HG02938 (cell line): ENCODE data around the gene NIBAN1.
A peak's percentile ranks its signal among the peaks of the same experiment; 100 is the strongest.
"Not testable (repeated sequence)": the region's sequence is repeated elsewhere in the genome, so short reads cannot be mapped to it uniquely, and the experiment has no call there.

ENCODE experiments used
- ATAC-seq: cut with Tn5 transposase; IDR thresholded peaks from one replicate; pipeline ENCODE4 v1.9.1; 2021; ENCODE audit warnings: mild to moderate bottlenecking, moderate library complexity; ENCODE audit not compliant: unreplicated experiment

NIBAN1 gene

GRCh38 chr1:184973272-184974055 lies 844 bp downstream of the NIBAN1 start:
- ATAC-seq: peak; percentile 44

- no peak for ATAC-seq
Measured at GRCh38 chr1:184972315-184973055, 1.8 kb downstream of the NIBAN1 start.

DNA sequence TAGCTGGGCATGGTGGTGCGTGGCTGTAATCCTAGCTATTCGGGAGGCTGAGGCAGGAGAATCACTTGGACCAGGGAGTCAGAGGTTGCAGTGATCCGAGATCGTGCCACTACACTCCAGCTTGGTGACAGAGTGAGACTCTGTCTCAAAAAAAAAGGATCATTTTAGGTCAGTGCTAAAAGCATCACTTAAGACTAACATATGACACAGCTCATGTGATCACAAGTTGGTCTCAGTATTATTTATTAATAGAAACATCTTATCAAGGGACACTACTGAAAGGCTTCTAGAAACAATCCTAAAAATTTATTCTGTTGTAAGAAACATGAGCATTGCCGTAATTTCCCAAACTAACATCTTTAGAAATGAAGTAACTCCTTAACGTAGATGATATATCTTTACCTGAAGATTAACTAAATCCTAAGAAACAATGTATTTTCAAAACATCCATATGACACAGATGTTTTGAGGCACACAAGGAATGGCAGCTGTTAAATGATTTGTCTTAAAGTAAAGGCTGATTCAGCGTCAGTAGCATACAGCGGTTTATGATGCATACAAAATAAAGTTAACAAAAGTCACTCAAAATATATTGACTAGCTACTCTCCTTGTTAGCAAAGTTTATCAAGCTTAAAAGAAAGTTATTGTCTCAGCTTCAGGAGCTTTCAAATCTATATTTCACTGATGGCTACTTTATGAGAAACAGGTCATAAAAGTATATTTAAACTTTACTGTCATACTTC lies 2.6 kb downstream of the NIBAN1 start:
- no peak for ATAC-seq

GRCh38 chr1:184970691-184971161 lies 3.6 kb downstream of the NIBAN1 start:
- ATAC-seq: no peak

- no peak for ATAC-seq
Measured at GRCh38 chr1:184966989-184967388, 7.3 kb downstream of the NIBAN1 start.

DNA sequence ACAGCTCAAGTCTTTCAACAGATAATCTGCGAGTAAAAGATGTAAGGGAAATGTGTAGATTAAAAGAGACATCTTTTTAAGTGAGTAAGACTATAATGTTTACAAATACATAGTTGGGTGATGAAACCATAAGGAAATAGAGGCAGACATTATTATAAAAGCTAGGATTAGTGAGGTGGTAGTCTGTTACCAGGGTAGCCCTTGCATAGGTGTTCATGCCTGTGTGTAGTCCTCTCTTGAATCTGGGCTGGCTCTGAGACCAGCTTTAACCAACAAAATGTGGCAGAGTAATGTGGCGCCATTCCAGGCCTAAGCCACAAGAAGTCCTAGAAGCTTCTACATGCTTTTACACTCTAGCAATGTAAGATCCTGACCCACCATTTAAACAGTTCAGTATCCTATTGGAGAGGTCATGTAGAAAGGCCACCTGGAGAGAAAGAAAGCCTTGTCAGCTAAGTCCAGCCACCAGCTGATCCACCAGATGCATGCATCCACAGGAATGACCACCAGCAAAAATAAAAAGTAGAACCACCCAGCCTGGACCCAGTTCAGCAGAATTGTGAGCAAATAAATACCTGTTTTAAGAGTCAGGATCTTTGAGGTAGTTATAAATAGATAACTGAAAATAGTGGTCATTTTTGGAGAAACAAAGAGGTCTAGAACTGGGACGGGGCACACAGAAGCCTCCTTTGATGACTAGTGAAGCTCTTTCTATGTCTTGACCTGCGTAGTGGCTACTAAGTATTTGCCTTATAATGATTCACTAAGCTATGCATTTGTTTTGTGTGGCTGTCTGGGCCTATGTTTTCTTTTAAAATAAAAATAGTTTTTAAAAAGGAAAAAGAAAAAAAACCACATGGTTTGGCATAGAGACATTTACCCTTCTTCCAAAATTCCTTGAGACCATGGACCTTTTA lies 8.1 kb downstream of the NIBAN1 start:
- no peak for ATAC-seq

DNA sequence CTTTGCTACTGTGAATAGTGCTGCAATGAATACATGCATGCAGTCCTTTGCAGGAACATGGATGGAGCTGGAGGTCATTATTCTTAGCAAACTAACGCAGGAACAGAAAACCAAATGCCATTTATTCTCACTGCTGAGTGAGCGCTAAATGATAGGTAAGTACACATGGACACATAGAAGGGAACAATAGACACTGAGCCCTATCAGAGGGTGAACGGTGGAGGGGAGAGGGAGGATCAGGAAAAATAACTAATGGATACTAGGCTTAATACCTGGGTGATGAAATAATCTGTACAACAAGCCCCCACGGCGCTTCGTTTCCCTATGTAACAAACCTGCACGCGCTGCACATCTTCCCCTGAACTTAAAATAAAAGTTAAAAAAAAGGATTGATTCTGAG lies 8.9 kb downstream of the NIBAN1 start:
- ATAC-seq: no peak

DNA sequence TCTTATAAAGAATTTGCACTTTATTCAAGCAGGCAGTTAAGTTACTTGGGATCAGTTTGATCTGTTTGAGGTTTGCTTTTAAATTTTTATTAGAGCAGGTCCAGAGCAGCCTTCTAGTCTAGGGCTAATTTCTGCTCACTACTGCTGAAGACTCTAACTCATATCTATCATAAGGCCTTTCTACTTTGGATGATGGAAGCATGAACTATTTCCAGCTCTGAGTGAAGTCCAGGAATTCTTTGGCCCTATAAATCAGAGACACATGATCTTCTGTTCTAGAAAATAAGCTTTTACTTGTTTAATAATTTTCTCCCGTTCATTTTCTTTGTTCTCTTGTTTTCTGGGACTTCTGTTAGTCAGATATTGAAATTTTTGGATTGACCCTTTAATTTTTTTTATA lies 14.7 kb downstream of the NIBAN1 start:
- ATAC-seq: no peak

DNA sequence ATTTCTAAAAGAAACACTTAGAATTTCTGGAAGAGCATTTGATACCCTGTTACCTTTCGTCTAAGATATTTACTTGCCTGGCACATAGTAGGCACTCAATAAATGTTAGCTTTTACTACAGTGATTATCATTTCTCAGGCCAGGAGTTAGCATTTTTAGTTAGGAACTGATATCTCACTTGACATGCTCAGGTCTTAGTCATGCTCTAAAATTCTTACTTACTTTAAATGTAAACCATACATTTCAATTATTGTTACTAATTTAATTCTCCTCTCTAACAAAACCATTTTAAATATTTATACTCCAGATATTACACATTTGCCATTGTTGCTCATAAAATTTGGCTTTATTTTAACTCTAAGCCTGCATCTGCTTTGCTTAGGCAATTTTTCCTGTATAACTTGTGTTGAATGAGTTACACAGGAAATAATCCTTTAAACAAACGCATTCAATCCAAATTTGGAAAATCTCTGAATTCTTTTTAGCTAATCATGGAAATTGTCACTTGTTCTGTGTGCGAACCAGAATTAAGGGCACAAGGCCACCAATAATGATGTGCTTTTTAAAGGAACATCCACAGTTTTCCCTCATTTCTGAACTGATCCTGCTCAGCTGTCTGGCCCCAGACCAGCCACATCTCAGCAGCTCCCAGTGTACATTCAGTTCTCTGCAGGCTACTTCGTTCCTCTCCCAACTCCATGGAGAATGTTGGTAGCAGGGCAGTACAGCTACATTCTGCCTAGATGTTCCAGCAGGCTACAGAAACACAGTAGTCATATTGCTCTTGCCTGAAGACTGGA lies 15.6 kb downstream of the NIBAN1 start:
- no peak for ATAC-seq

DNA sequence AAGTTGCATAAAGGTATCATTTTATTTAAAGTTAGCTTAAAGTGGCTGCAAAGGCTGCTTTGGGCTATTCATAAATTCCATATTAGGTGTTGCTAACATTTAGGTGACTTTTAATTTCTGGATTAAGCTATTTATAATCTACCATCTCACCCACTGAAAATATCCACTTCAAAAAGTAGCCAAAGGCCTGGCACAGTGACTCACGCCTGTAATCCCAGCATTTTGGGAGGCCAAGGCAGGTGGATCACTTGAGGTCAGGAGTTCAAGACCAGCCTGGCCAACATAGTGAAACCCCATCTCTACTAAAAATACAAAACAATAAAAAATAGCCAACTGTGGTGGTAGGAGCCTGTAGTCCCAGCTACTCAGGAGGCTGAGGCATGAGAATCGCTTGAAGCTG lies 16.4 kb downstream of the NIBAN1 start:
- not testable (repeated sequence) for ATAC-seq

GRCh38 chr1:184956999-184957700 lies 17.2 kb downstream of the NIBAN1 start:
- ATAC-seq: no peak

- no peak for ATAC-seq
Measured at GRCh38 chr1:184954232-184954995, 19.9 kb downstream of the NIBAN1 start.

- no peak for ATAC-seq
Measured at GRCh38 chr1:184953600-184954219, 20.6 kb downstream of the NIBAN1 start.

- ATAC-seq: no peak
Measured at GRCh38 chr1:184952428-184952827, 21.9 kb downstream of the NIBAN1 start.

- no peak for ATAC-seq
Measured at GRCh38 chr1:184951788-184952187, 22.5 kb downstream of the NIBAN1 start.

DNA sequence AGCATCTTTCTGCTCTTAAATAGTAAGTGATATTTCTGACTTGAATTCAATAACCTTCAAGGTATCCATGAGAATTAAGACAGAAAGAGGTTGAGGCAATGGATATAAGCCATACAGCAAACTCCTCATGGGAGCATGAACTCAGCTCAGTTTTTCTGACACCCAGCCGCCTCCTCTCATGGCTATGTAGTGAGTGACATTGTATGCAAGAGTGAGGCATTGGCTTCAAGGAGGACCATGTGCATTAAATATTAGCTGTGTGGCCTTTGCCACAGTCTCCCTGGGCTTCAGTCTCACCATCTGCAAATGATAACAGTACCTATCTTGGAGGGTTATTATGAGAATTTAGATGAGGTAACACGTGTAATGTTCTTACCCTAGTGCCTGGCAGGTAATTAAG lies 23.4 kb downstream of the NIBAN1 start:
- ATAC-seq: no peak

DNA sequence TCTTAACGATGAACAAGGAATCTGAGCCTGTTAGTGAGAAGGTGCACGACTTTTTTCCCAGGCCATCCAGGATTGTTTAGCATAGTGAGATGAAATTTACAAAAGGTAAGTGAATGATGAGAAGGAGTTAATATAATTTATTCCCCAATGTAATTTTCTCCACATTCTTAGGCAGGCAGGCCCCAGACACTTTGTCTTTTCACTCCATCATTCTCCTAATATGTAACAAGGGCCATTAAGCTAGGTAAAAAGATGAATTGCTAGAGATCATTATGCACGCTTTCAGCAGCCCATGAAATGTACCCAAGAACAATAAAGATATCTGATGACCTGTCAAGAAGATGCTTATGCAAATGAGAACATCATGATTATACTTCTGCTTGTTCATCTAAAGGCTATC lies 24.1 kb downstream of the NIBAN1 start:
- no peak for ATAC-seq
